ENCODE data around the gene SND1.

- TF ChIP-seq POLR2A (IDR thresholded peaks at IDR 0.05; ENCODE audit: low read length), result no peak
- TF ChIP-seq GATA1 (IDR thresholded peaks at IDR 0.05; ENCODE audit: low read depth, low read length), result no peak
Observed at GRCh38 chr7:128044064-128044463, 392.1 kb downstream of the SND1 start.

Measured in erythroblast (primary cell).